ENCODE data around the gene RNF157.
A peak's percentile ranks its signal among the peaks of the same experiment; 100 is the strongest.

Gene RNF157

DNA sequence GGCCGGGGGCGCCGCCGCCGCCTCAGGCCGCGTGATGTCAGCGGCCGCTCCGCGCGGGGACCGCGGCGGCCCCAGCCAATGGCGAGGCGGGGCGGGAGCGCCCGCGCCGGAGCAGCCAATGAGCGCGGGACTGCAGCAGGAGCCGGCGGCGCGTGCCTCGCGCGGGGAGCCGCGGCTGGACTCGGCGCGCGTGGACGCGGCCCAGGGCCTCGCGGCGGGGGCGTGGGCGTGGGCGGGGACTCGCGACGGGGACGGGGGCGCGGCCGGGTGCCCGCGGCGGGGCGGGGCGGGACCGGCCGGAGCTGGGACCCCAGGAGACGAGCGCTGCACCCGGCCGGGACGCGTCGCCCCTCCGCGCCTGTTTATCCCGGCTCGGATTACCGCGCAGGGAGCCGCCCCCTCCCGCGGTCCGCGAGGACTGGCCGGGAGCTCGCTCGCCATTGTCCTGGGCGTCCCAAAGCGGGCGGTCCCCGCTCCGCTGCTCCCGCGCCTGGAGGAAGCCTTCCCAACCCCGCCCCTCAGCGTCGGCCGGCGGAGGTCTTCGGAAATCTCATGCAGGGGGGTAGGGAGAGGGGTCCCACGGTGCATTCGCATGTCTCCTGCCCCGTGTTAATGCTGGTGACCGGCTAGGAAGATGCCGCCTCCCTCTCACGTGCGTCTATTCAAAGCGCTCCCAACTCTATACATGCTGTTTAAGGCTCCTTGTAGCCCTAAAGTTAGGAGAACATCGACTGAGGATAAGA is at the start of gene RNF157:
RNF157 (minus strand) TSS at position 33 of the 743 bp plus-strand sequence. CDS start 253 bp downstream, outside the sequence.
- Histone ChIP-seq H3K4me3 (ENCODE audit: low read length) (peak within 1 kb of the TSS; percentile 88), H3K27me3 (replicated peaks; ENCODE audit: control insufficient read depth, insufficient read depth, low read length) (no peaks in the 10 kb centered on the region), H3K9me3 (ENCODE audit: control insufficient read depth, low read length) (no peaks in the 10 kb centered on the region), H3K4me1 (ENCODE audit: control insufficient read depth, insufficient read depth, low read length) (peaks cover 24% of the 10 kb centered on the region), H3K36me3 (ENCODE audit: control insufficient read depth, insufficient read depth, low read length, severe bottlenecking) (no peaks in the 10 kb centered on the region), H3K9ac (ENCODE audit: low read length) (peak within 1 kb of the TSS; percentile 77)
- peak; percentile 77 for DNase-seq (ENCODE audit: low read depth)

DNA sequence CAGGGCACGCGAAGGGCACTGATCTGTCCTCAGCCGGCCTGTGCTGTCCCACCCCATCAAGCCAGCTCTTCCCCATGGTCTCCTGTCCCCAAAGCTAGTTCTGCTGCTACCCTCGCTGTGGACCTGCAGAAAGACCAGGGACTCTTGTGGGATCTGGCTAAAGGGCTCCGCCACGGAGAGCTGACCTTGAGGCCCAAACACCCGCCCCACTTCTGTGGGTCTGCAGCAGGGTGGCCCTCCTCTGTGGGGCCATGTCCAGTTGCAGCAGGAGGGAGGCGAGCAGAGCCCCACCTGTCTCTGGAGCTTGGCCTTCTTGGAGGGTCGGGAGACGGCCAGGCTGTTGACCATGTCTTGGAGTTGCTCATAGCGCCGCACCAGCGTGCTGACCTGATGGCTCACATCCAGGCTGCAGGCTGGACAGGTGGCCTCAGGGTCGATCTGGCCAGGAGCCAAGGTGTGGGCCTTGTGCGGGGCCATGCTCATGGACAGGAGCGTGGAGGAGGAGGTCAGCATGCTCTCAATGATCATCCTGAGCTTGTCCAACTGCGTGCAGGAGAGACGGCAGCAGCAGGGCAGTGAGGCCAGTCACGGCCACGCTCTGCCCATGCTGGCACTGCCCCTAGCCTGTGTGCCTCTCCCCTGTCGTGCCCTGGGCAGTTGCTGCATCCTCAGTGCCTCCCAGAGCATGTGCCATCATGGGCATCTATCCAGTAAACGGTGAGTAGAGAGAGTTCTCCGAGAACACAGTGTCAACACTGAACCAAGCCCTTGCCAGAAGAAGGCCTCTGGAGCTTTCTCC is 41.5 kb upstream of the RNF157 start:
- Histone ChIP-seq H3K9me3 (ENCODE audit: control insufficient read depth, low read length) (no peaks in the 10 kb centered on the region), H3K4me1 (ENCODE audit: control insufficient read depth, insufficient read depth, low read length) (peaks cover 18% of the 10 kb centered on the region), H3K4me3 (ENCODE audit: low read length) (no peak overlapping the region), H3K36me3 (ENCODE audit: control insufficient read depth, insufficient read depth, low read length, severe bottlenecking) (no peaks in the 10 kb centered on the region), H3K9ac (ENCODE audit: low read length) (no peak overlapping the region), H3K27me3 (replicated peaks; ENCODE audit: control insufficient read depth, insufficient read depth, low read length) (peaks cover 2% of the 10 kb centered on the region)
- no peak for DNase-seq (ENCODE audit: low read depth)

GRCh38 chr17:76280650-76281049 is 40.4 kb upstream of the RNF157 start:
- peaks cover 17% of the 10 kb centered on the region for H3K4me1 ChIP-seq (ENCODE audit: control insufficient read depth, insufficient read depth, low read length)
- no peak overlapping the region for H3K4me3 ChIP-seq (ENCODE audit: low read length)
- no peaks in the 10 kb centered on the region for H3K36me3 ChIP-seq (ENCODE audit: control insufficient read depth, insufficient read depth, low read length, severe bottlenecking)
- no peaks in the 10 kb centered on the region for H3K9me3 ChIP-seq (ENCODE audit: control insufficient read depth, low read length)
- DNase-seq (ENCODE audit: low read depth) = no peak
- H3K27me3 ChIP-seq (replicated peaks; ENCODE audit: control insufficient read depth, insufficient read depth, low read length) = peaks cover 2% of the 10 kb centered on the region
- no peak overlapping the region for H3K9ac ChIP-seq (ENCODE audit: low read length)

GRCh38 chr17:76279742-76280287 is 39.5 kb upstream of the RNF157 start:
- H3K4me3 ChIP-seq (ENCODE audit: low read length) = no peak overlapping the region
- no peaks in the 10 kb centered on the region for H3K36me3 ChIP-seq (ENCODE audit: control insufficient read depth, insufficient read depth, low read length, severe bottlenecking)
- H3K9me3 ChIP-seq (ENCODE audit: control insufficient read depth, low read length) = no peaks in the 10 kb centered on the region
- peaks cover 20% of the 10 kb centered on the region for H3K4me1 ChIP-seq (ENCODE audit: control insufficient read depth, insufficient read depth, low read length)
- no peak overlapping the region for H3K9ac ChIP-seq (ENCODE audit: low read length)
- DNase-seq (ENCODE audit: low read depth) = no peak
- H3K27me3 ChIP-seq (replicated peaks; ENCODE audit: control insufficient read depth, insufficient read depth, low read length) = peaks cover 2% of the 10 kb centered on the region

GRCh38 chr17:76278952-76279741 is 38.9 kb upstream of the RNF157 start:
- no peaks in the 10 kb centered on the region for H3K9me3 ChIP-seq (ENCODE audit: control insufficient read depth, low read length)
- peaks cover 2% of the 10 kb centered on the region for H3K27me3 ChIP-seq (replicated peaks; ENCODE audit: control insufficient read depth, insufficient read depth, low read length)
- H3K36me3 ChIP-seq (ENCODE audit: control insufficient read depth, insufficient read depth, low read length, severe bottlenecking) = no peaks in the 10 kb centered on the region
- H3K4me3 ChIP-seq (ENCODE audit: low read length) = no peak overlapping the region
- H3K4me1 ChIP-seq (ENCODE audit: control insufficient read depth, insufficient read depth, low read length) = peaks cover 27% of the 10 kb centered on the region
- H3K9ac ChIP-seq (ENCODE audit: low read length) = no peak overlapping the region
- DNase-seq (ENCODE audit: low read depth) = peak; percentile 93

GRCh38 chr17:76278268-76278908 is 38.1 kb upstream of the RNF157 start:
- Histone ChIP-seq H3K4me1 (ENCODE audit: control insufficient read depth, insufficient read depth, low read length) (peaks cover 27% of the 10 kb centered on the region), H3K36me3 (ENCODE audit: control insufficient read depth, insufficient read depth, low read length, severe bottlenecking) (no peaks in the 10 kb centered on the region), H3K9ac (ENCODE audit: low read length) (no peak overlapping the region), H3K4me3 (ENCODE audit: low read length) (no peak overlapping the region), H3K27me3 (replicated peaks; ENCODE audit: control insufficient read depth, insufficient read depth, low read length) (peaks cover 2% of the 10 kb centered on the region), H3K9me3 (ENCODE audit: control insufficient read depth, low read length) (no peaks in the 10 kb centered on the region)
- DNase-seq (ENCODE audit: low read depth) = no peak

GRCh38 chr17:76277300-76278267 is 37.3 kb upstream of the RNF157 start:
- H3K9me3 ChIP-seq (ENCODE audit: control insufficient read depth, low read length) = no peaks in the 10 kb centered on the region
- H3K9ac ChIP-seq (ENCODE audit: low read length) = peak overlapping the region; percentile 45
- H3K27me3 ChIP-seq (replicated peaks; ENCODE audit: control insufficient read depth, insufficient read depth, low read length) = peaks cover 2% of the 10 kb centered on the region
- no peak overlapping the region for H3K4me3 ChIP-seq (ENCODE audit: low read length)
- no peak for DNase-seq (ENCODE audit: low read depth)
- no peaks in the 10 kb centered on the region for H3K36me3 ChIP-seq (ENCODE audit: control insufficient read depth, insufficient read depth, low read length, severe bottlenecking)
- peaks cover 29% of the 10 kb centered on the region for H3K4me1 ChIP-seq (ENCODE audit: control insufficient read depth, insufficient read depth, low read length)

- peak overlapping the region; percentile 45 for H3K9ac ChIP-seq (ENCODE audit: low read length)
- DNase-seq (ENCODE audit: low read depth) = peak; percentile 85
Observed at GRCh38 chr17:76276461-76277299, 36.4 kb upstream of the RNF157 start.

DNA sequence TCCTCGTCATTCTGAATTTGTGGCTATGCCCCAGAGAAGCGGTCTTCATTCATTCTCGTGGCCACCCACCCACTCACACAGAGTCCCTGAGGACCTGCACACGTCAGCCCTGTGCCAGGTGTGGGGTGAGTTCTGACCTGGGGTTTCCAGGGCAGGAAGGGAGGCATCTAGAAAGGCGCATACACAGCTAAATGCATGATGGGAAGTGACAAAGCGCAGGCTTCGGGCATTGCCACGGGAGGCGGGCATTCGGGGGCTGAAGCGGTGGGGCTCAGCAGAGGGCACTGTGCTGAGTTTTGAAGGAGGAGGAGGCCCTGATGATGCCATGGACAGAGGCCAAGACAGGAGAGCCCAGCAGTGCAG is 35.8 kb upstream of the RNF157 start:
- Histone ChIP-seq H3K4me3 (ENCODE audit: low read length) (no peak overlapping the region), H3K4me1 (ENCODE audit: control insufficient read depth, insufficient read depth, low read length) (peaks cover 33% of the 10 kb centered on the region), H3K9me3 (ENCODE audit: control insufficient read depth, low read length) (no peaks in the 10 kb centered on the region), H3K9ac (ENCODE audit: low read length) (peak overlapping the region; percentile 45), H3K36me3 (ENCODE audit: control insufficient read depth, insufficient read depth, low read length, severe bottlenecking) (no peaks in the 10 kb centered on the region), H3K27me3 (replicated peaks; ENCODE audit: control insufficient read depth, insufficient read depth, low read length) (peaks cover 2% of the 10 kb centered on the region)
- no peak for DNase-seq (ENCODE audit: low read depth)

More at GRCh38 chr17:76276461-76277299, 36.4 kb upstream of the RNF157 start:
- Histone ChIP-seq H3K36me3 (ENCODE audit: control insufficient read depth, insufficient read depth, low read length, severe bottlenecking) (no peaks in the 10 kb centered on the region), H3K9me3 (ENCODE audit: control insufficient read depth, low read length) (no peaks in the 10 kb centered on the region), H3K4me1 (ENCODE audit: control insufficient read depth, insufficient read depth, low read length) (peaks cover 30% of the 10 kb centered on the region), H3K27me3 (replicated peaks; ENCODE audit: control insufficient read depth, insufficient read depth, low read length) (peaks cover 2% of the 10 kb centered on the region), H3K4me3 (ENCODE audit: low read length) (no peak overlapping the region)

Measured in adipocyte (in vitro differentiated cells).